HT1080 (cell line): ENCODE results near the gene RAB31. TPM values are rescaled to one million over a fixed set of nuclear protein-coding genes. Genes with fewer than 3 reads are reported as not detected.
A peak's percentile ranks its signal among the peaks of the same experiment; 100 is the strongest.

ENCODE experiments used
- DNase-seq: peaks from one replicate; pipeline ENCODE4 v3.0.0-alpha.2; 2015; ENCODE audit warnings: low read depth
- total RNA-seq: library from RNA; depleted of rRNA; stranded (reverse); fragments of >200 nt; shearing (Covaris generic); gene quantifications from 2 replicates; pipeline ENCODE4 v1.2.3, GENCODE V29; 2014

RAB31 gene
- total RNA-seq, 1 experiment from 2014 or later, result 82.2 TPM

DNA sequence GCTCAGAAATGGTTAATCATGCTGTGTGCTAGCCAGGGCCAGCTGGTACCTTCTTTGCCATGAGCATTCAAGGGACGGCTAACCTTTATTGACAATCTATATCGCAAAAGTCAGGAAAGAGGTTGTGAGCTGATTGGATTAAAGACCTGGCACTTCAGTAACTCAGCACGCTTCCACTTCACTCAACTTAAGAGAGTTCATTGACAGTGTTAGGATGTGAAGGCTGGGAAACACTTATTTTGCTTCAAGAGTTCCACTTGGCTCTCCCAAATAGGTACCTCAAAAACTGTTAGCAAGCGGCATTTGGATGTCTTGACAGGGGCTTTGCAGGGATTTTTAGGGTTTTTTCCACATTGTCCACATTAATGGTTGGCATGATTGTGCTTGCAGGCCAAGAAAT, 152.6 kb downstream of the RAB31 start:
- DNase-seq, result no peak

- DNase-seq, result no peak
Measured at GRCh38 chr18:9861157-9861556, 153.1 kb downstream of the RAB31 start.

DNA sequence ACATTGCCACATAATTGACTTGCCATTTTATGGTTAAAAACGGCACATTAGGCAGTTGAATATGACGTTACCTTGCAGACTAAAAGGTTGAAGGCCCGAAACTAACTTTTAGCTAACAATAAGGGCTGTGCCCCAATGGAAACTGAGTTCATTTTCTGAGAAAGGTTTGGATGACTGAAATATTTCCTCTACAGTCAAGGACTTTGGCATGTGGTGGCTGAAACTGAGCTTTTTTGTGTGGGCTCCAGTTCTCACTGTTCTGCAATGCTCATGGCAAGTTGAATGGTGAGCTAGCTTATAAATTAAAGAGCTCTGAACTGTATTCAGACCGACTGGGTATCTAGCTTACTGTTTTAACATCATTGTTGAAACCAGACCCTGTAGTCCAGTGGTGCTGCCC, 153.8 kb downstream of the RAB31 start:
- no peak for DNase-seq

GRCh38 chr18:9862686-9863085, 154.6 kb downstream of the RAB31 start:
- no peak for DNase-seq

- no peak for DNase-seq
Measured at GRCh38 chr18:9863282-9863681, 155.2 kb downstream of the RAB31 start.

DNA sequence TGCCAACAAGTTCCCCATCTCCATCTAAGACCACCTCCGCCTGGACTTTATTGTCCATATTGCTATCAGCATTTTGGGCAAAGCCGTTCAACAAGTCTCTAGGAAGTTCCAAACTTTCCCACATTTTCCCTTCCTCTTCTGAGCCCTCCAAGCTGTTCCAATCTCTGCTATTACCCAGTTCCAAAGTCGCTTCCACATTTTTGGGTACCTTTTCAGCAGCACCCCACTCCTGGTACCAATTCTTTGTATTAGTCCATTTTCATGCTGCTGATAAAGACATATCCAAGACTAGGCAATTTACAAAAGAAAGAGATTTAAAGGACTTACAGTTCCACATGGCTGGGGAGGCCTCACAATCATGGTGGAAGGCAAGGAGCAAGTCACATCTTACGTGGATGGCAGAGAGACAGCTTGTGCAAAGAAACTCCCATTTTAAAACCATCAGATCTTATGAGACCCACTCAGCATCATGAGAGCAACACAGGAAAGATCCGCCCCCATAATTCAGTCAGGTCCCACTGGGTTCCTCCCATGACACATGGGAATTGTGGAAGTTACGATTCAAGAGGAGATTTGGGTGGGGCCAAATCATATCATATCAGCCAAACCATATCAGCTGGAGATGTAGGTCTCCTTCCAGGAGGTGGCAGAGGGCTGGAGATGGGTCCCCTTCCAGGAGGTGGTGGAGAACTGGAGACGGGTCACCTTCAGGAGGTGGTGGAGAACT, 157.8 kb downstream of the RAB31 start:
- DNase-seq, result no peak

DNA sequence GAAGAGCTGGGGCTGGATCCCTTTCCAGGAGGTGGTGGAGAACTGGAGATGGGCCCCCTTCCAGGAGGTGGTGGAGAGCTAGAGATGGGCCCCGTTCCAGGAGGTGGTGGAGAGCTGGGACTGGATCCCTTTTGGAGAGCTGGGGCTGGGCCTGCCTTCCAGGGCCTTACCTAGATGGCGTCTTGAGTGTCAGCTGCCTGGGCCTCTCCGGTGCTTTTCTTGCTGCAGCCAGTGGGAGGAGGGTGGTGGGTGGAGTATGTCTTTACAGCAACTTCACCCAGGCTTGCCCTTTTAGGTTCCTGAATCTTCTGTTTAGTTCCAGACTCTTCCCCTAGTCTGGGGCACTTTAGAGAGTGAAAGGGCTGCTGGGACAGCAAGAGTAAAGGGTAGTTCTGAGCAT, 158.5 kb downstream of the RAB31 start:
- DNase-seq, result no peak

DNA sequence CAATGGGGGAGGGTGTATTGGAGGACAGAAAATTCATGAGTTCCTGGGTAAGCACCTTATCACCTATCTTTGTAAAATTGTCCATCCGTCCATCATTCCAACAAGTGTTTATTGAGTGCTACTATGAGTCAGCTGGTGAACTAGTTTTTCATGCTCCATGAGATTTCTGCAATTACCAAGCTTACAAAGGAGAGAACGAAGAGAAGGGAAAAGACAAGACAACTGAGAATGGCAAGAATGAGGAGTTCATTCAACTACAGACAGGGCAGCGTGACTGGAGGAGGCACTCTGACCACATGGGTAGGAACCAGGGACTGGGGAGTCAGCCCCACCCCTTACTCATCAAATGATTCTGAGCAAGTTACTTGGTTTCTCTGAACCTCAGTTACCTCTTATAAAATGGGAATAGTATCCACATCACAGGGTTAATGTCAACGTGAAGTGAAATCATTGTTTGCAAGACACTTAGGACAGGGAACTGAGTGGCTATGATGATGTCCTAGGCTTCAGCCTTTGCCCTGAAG, 159.0 kb downstream of the RAB31 start:
- no peak for DNase-seq

DNA sequence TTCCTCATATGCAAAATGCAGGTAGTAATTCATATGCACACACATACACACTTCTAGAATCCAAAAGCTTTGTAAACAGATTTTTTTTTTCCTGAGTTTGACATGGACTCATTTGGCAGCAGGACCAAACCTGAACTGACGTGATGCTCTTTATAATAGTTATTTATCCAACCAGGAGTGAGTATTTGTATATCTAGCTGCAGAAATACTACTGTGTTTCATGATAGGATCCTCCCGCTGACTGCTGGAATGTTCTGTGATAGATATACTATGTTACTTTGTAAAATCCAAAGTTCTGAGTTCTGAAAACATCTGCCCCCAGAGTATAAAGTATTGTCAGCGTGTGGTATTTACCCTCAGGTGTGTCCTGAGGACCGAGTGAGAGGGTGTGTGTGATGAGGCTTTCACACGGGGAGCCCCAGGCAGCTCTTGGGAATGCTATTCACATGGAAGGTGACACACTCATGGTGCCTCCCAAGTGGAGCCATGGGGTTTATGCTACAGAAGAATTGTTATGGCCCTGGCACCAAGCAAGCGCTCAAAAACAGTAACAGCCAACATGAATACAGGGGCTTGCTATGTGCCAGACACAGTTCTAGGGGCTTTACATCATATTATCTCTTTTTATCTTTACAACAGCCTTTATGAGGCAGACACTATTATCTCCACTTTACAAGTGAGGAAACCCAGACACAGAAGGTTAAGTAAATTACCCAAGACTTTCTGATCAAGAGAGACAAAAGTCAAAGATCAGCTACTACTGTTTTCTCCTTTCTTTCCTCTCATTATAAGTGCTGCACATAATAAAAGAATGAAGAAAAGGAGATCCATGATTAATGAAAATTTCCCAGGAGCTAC, 161.0 kb downstream of the RAB31 start:
- DNase-seq, result no peak

- DNase-seq, result peak; percentile 68
Measured at GRCh38 chr18:9869715-9870430, 161.8 kb downstream of the RAB31 start.

DNA sequence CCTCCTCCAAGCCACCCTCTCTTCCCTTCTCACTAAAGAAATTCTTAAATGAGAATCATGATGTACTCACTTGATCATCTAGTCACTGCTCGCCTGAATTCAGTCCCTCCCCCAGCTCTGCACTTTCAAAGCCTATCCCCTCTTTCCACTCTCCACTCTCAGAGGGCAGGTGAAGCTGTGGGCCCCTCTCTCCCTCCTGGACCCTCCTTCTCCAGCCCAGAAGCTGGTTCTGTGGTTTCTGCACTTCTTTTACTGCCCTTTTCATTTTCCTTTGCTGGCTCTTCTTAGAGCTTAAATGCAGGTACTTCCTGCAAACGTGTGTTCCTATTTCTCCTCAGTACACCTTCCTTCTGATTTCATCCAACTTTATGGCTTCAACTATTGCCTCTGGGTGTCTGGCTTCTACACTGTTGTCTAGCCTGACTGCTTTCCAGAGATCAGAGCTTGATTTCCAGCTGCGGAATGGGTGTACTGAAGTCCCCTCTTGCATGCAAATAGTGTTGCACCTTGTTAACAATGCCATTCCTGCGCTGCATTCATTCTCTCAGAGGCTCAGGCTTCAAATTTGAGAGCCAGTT, 162.4 kb downstream of the RAB31 start:
- DNase-seq, result no peak

DNA sequence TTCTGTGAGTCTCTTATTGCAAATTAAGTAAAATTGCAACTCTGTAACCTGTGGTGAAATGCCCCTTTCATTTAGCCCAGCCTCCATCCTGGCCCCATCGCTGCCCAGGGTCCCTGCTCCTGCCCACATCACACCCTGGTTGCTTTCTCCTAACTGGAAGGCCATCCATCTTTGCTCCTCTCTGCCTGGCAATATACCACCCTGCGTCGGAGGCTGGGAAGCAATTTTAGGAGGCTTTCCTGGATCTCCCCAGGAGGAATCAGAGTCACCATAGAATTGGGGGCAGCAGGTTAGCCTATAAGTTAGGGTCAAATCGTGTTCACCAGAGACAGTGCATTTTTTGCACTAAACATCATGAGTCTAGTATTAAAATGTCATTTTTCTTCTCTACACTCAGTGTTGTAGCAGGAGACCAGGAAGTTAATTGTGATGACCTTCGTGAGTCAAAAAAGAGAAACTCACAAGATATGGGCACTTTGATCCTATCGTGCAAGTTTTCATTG, 163.2 kb downstream of the RAB31 start:
- no peak for DNase-seq

DNA sequence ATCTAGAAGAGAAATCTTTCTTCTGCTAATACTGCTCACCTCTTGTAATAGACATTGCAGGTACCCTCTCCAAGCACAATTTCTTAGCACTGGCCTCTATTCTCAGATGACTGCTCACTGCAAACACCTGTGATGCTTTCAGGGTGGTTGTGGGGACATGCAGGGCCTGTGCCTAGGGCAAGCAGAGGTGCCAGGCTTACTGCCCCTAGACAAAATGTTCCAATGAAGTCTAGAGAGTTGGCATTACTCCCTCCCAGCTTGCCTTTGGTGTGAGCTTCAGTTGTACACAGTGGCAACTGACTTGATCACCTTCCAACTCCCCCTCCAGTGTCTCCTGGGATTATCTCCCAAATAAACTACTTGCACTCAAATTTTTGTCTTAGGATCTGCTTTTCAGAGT, 164.7 kb downstream of the RAB31 start:
- DNase-seq, result no peak

GRCh38 chr18:9874728-9875127, 166.6 kb downstream of the RAB31 start:
- DNase-seq, result peak; percentile 37

DNA sequence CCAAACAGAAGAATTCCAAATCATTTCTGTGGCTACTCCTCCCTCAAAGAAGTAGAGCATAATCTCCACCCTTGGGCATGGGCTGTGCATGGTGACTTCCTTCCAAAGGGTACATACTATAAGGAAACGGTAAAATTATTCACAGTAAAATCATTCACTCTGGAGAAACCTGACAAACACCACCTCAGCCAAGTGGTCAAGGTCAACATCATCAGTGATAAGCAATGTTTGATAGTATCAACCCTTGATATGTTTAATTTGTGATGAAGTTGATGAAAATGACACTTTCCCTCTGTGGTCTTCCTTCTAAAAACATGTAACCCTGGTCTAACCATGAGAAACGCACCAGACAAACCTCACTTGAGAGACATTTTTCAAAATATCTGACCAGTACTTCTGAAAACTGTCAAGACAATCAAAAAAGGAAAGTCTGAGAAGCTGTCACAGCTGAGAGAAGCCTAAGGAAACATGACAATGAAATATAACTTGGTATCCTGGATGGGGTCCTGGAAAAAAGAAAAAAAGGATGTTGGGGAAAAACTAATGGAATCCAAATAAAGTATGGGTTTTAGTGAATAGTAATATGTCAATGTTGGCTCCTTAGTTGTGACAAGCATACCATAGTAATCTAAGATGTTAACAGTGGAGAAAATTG, 168.2 kb downstream of the RAB31 start:
- DNase-seq, result no peak

GRCh38 chr18:9876867-9877654, 169.0 kb downstream of the RAB31 start:
- DNase-seq, result peak; percentile 80

GRCh38 chr18:9877655-9878014, 169.5 kb downstream of the RAB31 start:
- no peak for DNase-seq

DNA sequence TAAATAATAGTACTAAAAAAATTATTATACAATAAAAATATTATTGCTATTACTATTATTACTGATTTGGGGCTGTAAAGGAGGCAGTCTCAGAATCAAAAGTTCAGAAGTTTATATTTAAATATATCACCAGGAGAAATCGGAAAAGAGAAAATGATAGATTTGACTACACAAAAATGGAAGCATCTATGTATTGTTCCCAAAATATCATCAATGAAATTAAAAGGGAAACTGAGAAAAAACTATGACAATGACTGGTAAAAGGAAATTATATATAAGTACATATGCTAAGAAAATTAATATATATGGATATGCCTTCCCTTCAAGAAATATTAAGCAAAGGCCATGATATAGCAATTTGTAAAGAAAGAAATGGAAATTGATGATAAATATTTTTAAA, 170.0 kb downstream of the RAB31 start:
- DNase-seq, result no peak

GRCh38 chr18:9878783-9879242, 170.7 kb downstream of the RAB31 start:
- DNase-seq, result no peak

- DNase-seq, result no peak
Measured at GRCh38 chr18:9884090-9884489, 176.0 kb downstream of the RAB31 start.
